SW480 (cell line): ENCODE measurements around the gene SPTA1.

Experiments
- DNase-seq: peaks from one replicate; pipeline ENCODE4 v3.0.0-alpha.2; 2016; ENCODE audit warnings: low spot score

The SPTA1 gene

DNA sequence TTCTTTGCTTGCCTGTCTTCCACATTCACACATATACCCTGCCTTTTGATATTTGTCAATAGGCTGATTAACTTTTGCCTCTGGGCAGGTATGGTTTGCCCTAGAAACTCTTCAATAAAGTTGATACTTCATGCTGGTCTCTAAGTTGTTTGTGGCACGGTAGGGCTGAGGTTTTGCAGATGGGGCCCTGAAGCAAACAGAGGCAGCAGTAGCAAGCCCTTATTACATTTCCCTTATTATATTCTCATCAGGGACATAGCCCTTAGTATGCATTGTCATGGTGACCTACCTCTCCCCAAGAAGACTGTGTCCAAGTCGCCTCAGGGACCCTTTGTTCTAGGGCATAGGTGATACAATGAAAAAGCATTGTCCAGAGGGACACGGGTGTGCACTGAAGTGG is 116.0 kb downstream of the SPTA1 start, which contains the start of gene OR6P1:
Gene OR6P1, minus strand, starts transcription at position 101 of the 400 bp plus-strand sequence. CDS start 6,976 bp downstream, outside the sequence.
- DNase-seq: no peak

DNA sequence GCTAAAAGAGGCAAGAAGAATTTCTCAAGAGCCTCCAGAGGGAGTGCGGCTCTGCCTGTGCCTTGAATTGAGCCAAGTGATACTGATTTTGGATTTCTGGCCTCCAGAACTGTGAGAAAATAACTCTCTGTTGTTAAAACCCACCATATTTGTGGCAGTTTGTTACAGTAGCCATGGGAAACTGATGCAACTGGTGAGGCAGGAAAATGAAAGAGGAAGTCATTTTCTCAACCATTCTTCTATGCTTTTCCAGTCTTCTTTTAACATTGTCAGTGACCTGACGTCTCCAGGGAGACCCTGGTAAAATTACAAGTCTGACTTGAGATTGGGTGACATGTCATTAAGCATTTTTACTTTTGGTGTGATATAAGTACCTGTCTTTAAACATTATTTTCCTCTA is 121.9 kb downstream of the SPTA1 start:
- no peak for DNase-seq

DNA sequence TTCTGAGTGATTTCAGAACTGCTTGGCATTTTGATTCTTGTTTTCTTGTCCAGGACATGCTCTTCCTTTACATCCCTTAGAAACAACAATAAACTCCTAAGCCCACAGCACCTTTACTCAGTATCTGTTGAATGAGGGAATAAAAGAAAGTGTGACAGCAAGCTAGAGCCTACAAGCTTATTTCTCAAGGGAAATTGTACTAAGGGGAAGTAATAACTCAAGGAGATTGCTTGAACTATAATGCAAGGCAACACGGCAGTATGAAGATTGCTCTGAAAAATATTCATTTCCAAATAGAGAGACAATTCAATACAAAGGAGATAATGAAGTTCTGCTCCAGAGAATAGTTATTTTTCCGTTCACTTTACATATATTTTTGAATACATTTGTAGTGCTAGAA is 122.7 kb downstream of the SPTA1 start:
- no peak for DNase-seq
